Limb (tissue), 2 donors: Measurements from ENCODE around the gene UNC5B.

ENCODE experiments used
- DNase-seq, 2 donors: peaks; one replicate each; pipeline ENCODE4 v3.0.0-alpha.2; 2016; ENCODE audit errors: extremely low spot score in 2 of 2

The UNC5B gene

GRCh38 chr10:71212318-71213126 is at the start of gene UNC5B:
Gene UNC5B, plus strand, starts transcription at chr10:71212570. Its CDS starts 416 bp downstream, at chr10:71212986.
- peak; percentile 90 to 96 for DNase-seq

DNA sequence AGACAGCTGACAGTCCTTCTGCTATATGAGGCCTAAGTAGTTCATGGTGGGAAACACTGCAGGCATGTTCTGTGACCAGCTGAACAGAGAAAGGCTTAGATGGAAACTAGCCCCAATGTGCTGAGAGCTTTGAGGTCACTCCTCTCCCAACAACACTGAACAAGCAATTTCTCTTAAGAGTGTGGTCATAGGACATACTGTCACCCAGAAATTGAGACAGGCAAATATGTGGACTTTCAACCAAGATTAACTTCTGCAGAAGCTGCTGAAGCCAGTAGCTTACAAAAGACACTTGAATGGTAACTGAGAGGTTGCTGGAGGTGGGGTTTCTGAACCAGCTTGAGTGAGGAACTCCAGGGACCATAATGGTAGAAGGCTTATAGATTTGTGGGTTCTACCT is 38.9 kb upstream of the UNC5B start:
- no peak for DNase-seq

- DNase-seq, result no peak
Observed at GRCh38 chr10:71176661-71177060, 35.7 kb upstream of the UNC5B start.

- DNase-seq, result no peak
Observed at GRCh38 chr10:71177651-71178199, 34.6 kb upstream of the UNC5B start.

DNA sequence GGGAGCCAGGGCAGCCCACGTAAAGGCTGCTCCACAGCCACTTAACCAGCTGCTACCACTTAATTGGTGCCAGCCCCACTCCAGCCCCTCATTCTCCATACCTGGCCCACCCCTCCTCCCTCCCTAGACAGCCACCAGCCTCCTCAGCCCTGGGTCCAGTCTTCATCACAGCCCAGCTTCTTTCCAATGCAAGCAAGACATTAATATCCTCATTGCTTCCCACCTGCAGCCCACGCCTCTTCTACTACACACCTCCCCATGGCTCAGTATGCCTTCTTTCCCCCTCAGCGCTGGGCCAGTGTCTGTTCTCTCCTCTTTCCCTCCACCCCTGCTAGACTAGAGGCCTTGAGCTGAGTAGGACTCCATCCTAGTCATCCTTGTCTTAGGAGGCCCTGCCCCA is 33.5 kb upstream of the UNC5B start:
- DNase-seq, result no peak

DNA sequence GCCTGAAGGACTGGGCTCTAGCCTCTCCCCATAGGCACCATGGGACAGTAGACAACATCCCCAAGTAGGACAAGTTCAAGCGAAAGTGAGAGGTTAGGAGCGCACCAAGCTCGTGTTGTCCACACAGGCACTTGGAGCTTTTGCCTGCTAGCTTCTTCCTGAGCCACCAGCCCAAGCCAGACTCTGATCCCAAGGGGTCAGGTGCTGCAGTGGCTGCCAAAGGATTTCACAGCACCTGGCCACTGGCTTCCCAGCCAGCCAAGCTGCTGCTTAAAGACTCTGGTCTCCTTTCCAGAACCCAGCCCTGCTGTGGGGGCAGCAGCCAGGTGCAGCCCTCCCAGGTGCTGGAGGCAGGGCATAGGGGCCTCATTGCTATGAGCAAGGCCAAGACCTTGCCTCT is 33.0 kb upstream of the UNC5B start:
- no peak for DNase-seq

- DNase-seq, result no peak
Observed at GRCh38 chr10:71184421-71184820, 27.9 kb upstream of the UNC5B start.

DNA sequence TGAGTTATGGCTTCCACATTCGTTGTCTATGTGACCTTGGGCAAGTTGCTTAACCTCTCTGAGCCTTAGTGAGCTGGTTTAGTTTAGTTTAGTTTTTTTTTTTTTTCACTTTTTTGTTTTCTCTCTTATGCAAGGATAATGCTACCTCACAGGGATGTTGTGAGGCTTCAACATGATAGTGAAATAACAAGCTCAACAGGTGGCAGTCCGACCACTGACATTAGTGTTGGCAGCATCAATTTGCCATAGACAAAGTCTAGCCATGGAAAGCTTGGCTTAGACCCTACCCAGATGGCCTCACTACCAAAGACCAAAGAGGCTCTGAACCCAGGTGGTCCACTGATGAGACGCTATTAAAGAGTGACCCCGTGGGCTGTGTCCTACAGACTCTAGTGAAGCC is 27.2 kb upstream of the UNC5B start:
- no peak for DNase-seq

DNA sequence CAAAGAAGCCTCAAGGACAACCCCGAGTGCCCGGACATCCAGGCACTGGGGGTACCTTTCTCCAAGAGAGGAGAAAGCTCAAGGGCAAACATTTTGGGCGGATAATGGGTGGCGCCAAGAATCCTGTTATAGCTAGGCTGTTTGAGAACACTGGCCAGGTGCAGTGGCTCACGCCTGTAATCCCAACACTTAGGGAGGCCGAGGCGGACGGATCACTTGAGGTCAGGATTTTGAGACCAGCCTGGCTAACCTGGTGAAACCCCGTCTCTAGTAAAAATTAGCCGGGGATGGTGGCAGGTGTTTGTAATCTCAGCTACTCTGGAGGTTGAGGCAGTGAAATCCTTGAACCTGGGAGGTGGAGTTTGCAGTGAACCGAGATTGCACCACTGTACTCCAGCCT is 25.2 kb upstream of the UNC5B start:
- DNase-seq, result no peak

DNA sequence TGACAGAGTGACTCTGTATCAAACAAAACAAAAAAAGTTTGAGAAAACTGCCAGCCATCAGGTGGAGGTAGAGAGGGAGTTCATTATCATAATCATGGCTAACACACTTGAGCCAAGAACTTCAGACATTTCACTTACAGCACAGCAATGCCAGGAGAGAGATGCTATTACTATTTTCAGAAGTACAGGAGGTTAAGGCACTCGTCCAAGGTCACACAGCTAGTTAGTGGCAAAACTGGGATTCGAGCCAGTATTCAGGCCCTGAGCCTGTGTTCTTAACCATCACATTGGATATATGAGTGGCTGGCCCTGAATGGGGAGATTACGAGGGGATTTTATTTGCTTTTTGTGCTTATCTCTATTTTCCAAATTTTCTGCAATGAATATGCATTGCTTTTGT is 24.8 kb upstream of the UNC5B start:
- DNase-seq, result no peak

GRCh38 chr10:71188201-71188600 is 24.2 kb upstream of the UNC5B start:
- DNase-seq, result no peak

GRCh38 chr10:71191019-71191418 is 21.4 kb upstream of the UNC5B start:
- no peak for DNase-seq

- peak in 1 of 2 donors; percentile 49 for DNase-seq
Observed at GRCh38 chr10:71191551-71192076, 20.8 kb upstream of the UNC5B start.

DNA sequence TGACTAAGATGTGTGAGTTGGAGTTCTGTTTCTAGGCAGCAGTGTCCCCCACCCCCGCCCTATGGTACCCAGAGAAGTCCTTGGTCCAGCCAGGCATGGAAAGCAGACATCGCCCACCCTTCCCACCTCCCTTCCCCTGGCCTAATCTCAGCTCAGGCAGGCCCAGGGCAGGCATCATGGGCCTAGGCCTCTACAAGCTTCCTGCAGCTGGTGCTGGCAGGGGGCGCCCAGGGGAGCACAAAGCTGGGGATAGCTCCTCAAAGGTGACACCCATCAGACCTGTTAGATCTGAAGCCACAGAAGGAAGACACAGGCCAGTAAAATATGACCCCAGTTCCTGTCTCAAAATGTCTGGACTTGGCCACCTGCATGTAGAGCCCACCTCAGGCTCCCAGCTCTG is 18.9 kb upstream of the UNC5B start:
- DNase-seq, result no peak

- no peak for DNase-seq
Observed at GRCh38 chr10:71197955-71198354, 14.4 kb upstream of the UNC5B start.

GRCh38 chr10:71201849-71202248 is 10.5 kb upstream of the UNC5B start:
- DNase-seq, result no peak

DNA sequence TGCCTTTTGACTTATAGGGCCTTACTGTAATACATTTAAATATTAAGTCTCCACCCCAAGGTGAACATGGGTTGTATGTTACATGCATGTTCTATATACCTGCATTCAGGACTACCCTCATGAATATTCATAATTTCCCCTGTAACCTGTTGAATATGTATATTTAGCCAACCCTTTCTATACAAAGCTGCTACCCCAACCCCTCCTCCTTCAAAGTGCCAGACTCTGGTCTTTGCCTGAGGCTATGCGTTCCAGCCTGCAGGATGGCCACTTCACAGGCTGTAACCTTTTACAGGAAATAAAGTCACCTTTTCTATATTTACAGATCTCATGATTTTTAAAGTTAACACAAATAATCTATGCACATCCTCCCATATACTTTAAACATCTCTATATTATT is 10.1 kb upstream of the UNC5B start:
- no peak for DNase-seq

DNA sequence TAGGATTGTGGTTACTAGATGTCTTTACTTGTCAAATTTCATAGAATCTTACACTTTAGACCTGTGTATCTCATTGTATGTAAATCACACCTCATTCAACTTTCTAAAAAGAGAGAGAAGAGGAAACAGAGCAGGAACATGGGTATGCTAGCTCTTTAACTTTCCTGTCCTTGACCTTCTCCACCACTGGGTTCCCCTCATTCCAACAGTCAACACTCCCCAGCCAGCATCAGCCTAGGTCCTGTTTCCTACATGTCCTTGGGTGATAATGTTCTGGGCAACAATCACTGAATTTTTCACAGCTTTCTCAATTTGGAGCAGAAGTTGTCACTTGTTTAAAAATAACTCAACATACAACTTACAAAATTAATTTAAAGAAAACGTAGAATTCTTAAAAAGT is 9.2 kb upstream of the UNC5B start:
- DNase-seq, result no peak

GRCh38 chr10:71203716-71204115 is 8.7 kb upstream of the UNC5B start:
- DNase-seq, result no peak

DNA sequence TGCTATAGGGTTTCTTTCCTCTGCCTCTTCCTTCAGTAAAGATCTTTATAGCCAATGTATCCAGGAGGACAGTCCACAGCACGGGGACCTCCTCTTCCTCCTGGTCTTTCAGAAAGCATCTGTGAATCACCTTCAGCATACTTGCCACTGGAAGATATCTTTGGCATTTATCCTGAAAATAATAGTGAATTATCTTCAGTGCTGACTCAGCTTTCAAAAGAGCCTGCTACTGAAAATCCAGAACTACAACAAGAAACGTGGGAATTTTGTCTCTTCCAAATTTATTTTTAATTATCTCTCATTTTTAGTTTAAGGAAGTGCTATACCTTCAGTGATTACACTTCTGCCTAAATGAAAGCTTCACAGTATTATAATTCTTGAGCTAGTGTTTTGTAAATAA is 7.6 kb upstream of the UNC5B start:
- no peak for DNase-seq

DNA sequence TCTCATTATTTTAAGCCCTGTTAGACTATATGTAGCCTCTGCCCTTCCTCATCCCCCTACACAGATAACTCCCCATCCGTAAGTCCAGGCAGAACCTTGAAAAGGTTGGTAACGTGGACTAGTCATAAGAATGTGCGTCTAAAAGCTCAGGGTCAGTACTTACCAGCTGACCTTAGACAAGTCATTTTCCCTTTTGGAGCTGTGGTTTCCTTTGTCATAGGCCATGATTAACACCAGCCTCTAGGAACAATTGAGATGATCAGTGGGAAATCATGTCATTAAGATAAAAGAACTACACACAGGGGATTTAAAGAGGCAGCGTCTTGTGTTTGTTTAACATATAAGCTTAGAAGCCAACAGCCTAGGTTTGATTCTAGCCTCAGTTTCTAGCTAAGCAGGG is 6.9 kb upstream of the UNC5B start:
- DNase-seq, result no peak

DNA sequence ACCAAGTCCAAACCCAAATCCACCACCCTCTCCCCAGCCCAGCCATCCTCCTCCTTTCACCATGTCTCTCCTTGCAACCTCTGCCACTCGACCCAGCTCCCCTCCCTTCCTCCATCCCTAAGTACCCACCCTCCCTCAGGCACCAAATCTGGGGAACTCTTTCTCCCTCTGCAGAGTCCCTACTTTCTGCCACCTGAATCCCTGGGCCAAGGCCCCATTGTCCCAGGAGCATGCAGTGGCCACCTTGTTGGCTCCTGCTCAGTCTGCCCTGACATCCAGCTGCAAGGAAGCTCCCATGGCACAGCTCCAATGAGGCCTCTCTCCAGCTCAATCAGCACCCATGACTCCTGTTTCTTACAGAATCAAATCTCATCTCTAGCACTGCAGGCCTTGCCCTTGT is 5.5 kb upstream of the UNC5B start:
- DNase-seq, result no peak

GRCh38 chr10:71207578-71207977 is 4.8 kb upstream of the UNC5B start:
- no peak for DNase-seq
